Measurements from ENCODE around the gene ATXN1. TPM values are rescaled to one million over a fixed set of nuclear protein-coding genes. Genes with fewer than 3 reads are reported as not detected.

Gene ATXN1
- total RNA-seq, 2 experiments from 2014 or later = 34.1 to 36.7 TPM

- CTCF ChIA-PET = interaction anchor here (0.6 kb wide), 1 partner anchor 19 kb away, joined by 3 read pairs; no protein-coding TSS in a partner anchor
- intact Hi-C loops (cut with micrococcal nuclease) = no loop called here
- no peak overlapping the region for H3K27ac Mint-ChIP-seq
- H3K4me3 Mint-ChIP-seq = no peak overlapping the region
- H3K4me1 Mint-ChIP-seq (ENCODE audit: low read depth) = peaks cover 11% of the 10 kb centered on the region
- POLR2A ChIA-PET = no interaction called here
- H3K9me3 Mint-ChIP-seq = no peaks in the 10 kb centered on the region
- H3K27me3 Mint-ChIP-seq = no peaks in the 10 kb centered on the region
- no peak for DNase-seq
- H3K36me3 Mint-ChIP-seq = peaks cover 32% of the 10 kb centered on the region
These were observed 455.5 kb downstream of the ATXN1 start for GRCh38 chr6:16305788-16306187.

GRCh38 chr6:16305246-16305725 lies 456.0 kb downstream of the ATXN1 start:
- H3K9me3 Mint-ChIP-seq = no peaks in the 10 kb centered on the region
- DNase-seq = peak; percentile 50
- H3K27ac Mint-ChIP-seq = no peak overlapping the region
- H3K36me3 Mint-ChIP-seq = peaks cover 32% of the 10 kb centered on the region
- CTCF ChIA-PET = interaction anchor here (0.6 kb wide), 1 partner anchor 19 kb away, joined by 3 read pairs; no protein-coding TSS in a partner anchor
- H3K4me1 Mint-ChIP-seq (ENCODE audit: low read depth) = peaks cover 11% of the 10 kb centered on the region
- POLR2A ChIA-PET = no interaction called here
- H3K27me3 Mint-ChIP-seq = no peaks in the 10 kb centered on the region
- no peak overlapping the region for H3K4me3 Mint-ChIP-seq
- intact Hi-C loops (cut with micrococcal nuclease) = no loop called here

- Mint-ChIP-seq H3K27me3 (no peaks in the 10 kb centered on the region), H3K27ac (no peak overlapping the region), H3K9me3 (no peaks in the 10 kb centered on the region), H3K4me3 (no peak overlapping the region), H3K4me1 (ENCODE audit: low read depth) (peaks cover 11% of the 10 kb centered on the region), H3K36me3 (peaks cover 31% of the 10 kb centered on the region)
- intact Hi-C loops (cut with micrococcal nuclease) = no loop called here
- POLR2A ChIA-PET = no interaction called here
- no peak for DNase-seq
- CTCF ChIA-PET = no interaction called here
These were observed 458.3 kb downstream of the ATXN1 start for GRCh38 chr6:16302721-16303552.

- ChIA-PET CTCF (interaction anchor here (0.6 to 2.2 kb wide), 2 partner anchors 15 to 431 kb away, joined by 3 to 8 read pairs; no protein-coding TSS in a partner anchor), POLR2A (no interaction called here)
- DNase-seq = no peak
- H3K4me3 Mint-ChIP-seq = no peak overlapping the region
- H3K9me3 Mint-ChIP-seq = no peaks in the 10 kb centered on the region
- H3K36me3 Mint-ChIP-seq = peaks cover 27% of the 10 kb centered on the region
- H3K27ac Mint-ChIP-seq = no peak overlapping the region
- H3K4me1 Mint-ChIP-seq (ENCODE audit: low read depth) = peaks cover 10% of the 10 kb centered on the region
- no peaks in the 10 kb centered on the region for H3K27me3 Mint-ChIP-seq
- intact Hi-C loops (cut with micrococcal nuclease) = no loop called here
These were observed 459.7 kb downstream of the ATXN1 start for GRCh38 chr6:16301511-16301910.

GRCh38 chr6:16299861-16300260 lies 461.4 kb downstream of the ATXN1 start:
- H3K9me3 Mint-ChIP-seq = no peaks in the 10 kb centered on the region
- no peak overlapping the region for H3K27ac Mint-ChIP-seq
- ChIA-PET POLR2A (no interaction called here), CTCF (interaction anchor here (1.5 kb wide), 1 partner anchor 14 kb away, joined by 3 read pairs; no protein-coding TSS in a partner anchor)
- H3K4me1 Mint-ChIP-seq (ENCODE audit: low read depth) = no peaks in the 10 kb centered on the region
- H3K36me3 Mint-ChIP-seq = peaks cover 20% of the 10 kb centered on the region
- no peaks in the 10 kb centered on the region for H3K27me3 Mint-ChIP-seq
- intact Hi-C loops (cut with micrococcal nuclease) = no loop called here
- no peak overlapping the region for H3K4me3 Mint-ChIP-seq
- no peak for DNase-seq

GRCh38 chr6:16296061-16296670 lies 465.1 kb downstream of the ATXN1 start:
- Mint-ChIP-seq H3K27me3 (no peaks in the 10 kb centered on the region), H3K36me3 (peaks cover 4% of the 10 kb centered on the region), H3K4me1 (ENCODE audit: low read depth) (no peaks in the 10 kb centered on the region), H3K27ac (no peak overlapping the region), H3K4me3 (no peak overlapping the region), H3K9me3 (no peaks in the 10 kb centered on the region)
- intact Hi-C loops (cut with micrococcal nuclease) = no loop called here
- ChIA-PET POLR2A (no interaction called here), CTCF (interaction anchor here (1.1 kb wide), 1 partner anchor 21 kb away, joined by 3 read pairs; no protein-coding TSS in a partner anchor)
- DNase-seq = no peak

GRCh38 chr6:16295471-16295870 lies 465.8 kb downstream of the ATXN1 start:
- ChIA-PET POLR2A (no interaction called here), CTCF (interaction anchor here (1.1 kb wide), 1 partner anchor 22 kb away, joined by 3 read pairs; no protein-coding TSS in a partner anchor)
- no peak for DNase-seq
- no peaks in the 10 kb centered on the region for H3K27me3 Mint-ChIP-seq
- H3K9me3 Mint-ChIP-seq = no peaks in the 10 kb centered on the region
- H3K4me3 Mint-ChIP-seq = no peak overlapping the region
- peaks cover 2% of the 10 kb centered on the region for H3K36me3 Mint-ChIP-seq
- intact Hi-C loops (cut with micrococcal nuclease) = no loop called here
- H3K27ac Mint-ChIP-seq = no peak overlapping the region
- no peaks in the 10 kb centered on the region for H3K4me1 Mint-ChIP-seq (ENCODE audit: low read depth)

GRCh38 chr6:16295060-16295459 lies 466.2 kb downstream of the ATXN1 start:
- Mint-ChIP-seq H3K36me3 (peaks cover 2% of the 10 kb centered on the region), H3K4me3 (no peak overlapping the region), H3K27me3 (no peaks in the 10 kb centered on the region), H3K27ac (no peak overlapping the region), H3K9me3 (no peaks in the 10 kb centered on the region), H3K4me1 (ENCODE audit: low read depth) (no peaks in the 10 kb centered on the region)
- CTCF ChIA-PET = interaction anchor here (1.1 kb wide), 1 partner anchor 22 kb away, joined by 3 read pairs; no protein-coding TSS in a partner anchor
- DNase-seq = no peak
- POLR2A ChIA-PET = no interaction called here
- intact Hi-C loops (cut with micrococcal nuclease) = no loop called here

GRCh38 chr6:16294371-16294770 lies 466.9 kb downstream of the ATXN1 start:
- intact Hi-C loops (cut with micrococcal nuclease) = no loop called here
- Mint-ChIP-seq H3K27me3 (no peaks in the 10 kb centered on the region), H3K9me3 (no peaks in the 10 kb centered on the region), H3K4me3 (no peak overlapping the region), H3K36me3 (no peaks in the 10 kb centered on the region), H3K27ac (no peak overlapping the region), H3K4me1 (ENCODE audit: low read depth) (no peaks in the 10 kb centered on the region)
- no peak for DNase-seq
- CTCF ChIA-PET = interaction anchor here (2.3 kb wide), 1 partner anchor 38 kb away, joined by 10 read pairs; no protein-coding TSS in a partner anchor
- POLR2A ChIA-PET = no interaction called here

- ChIA-PET CTCF (interaction anchor here (2.3 kb wide), 1 partner anchor 39 kb away, joined by 10 read pairs; no protein-coding TSS in a partner anchor), POLR2A (no interaction called here)
- Mint-ChIP-seq H3K4me1 (ENCODE audit: low read depth) (no peaks in the 10 kb centered on the region), H3K36me3 (no peaks in the 10 kb centered on the region), H3K27ac (no peak overlapping the region), H3K9me3 (no peaks in the 10 kb centered on the region), H3K27me3 (no peaks in the 10 kb centered on the region), H3K4me3 (no peak overlapping the region)
- intact Hi-C loops (cut with micrococcal nuclease) = no loop called here
- DNase-seq = no peak
These were observed 468.3 kb downstream of the ATXN1 start for GRCh38 chr6:16292942-16293341.

- Mint-ChIP-seq H3K4me1 (ENCODE audit: low read depth) (no peaks in the 10 kb centered on the region), H3K27ac (no peak overlapping the region), H3K36me3 (no peaks in the 10 kb centered on the region), H3K9me3 (no peaks in the 10 kb centered on the region), H3K27me3 (no peaks in the 10 kb centered on the region), H3K4me3 (no peak overlapping the region)
- DNase-seq = no peak
- CTCF ChIA-PET = interaction anchor here (2.3 kb wide), 1 partner anchor 40 kb away, joined by 10 read pairs; no protein-coding TSS in a partner anchor
- intact Hi-C loops (cut with micrococcal nuclease) = no loop called here
- POLR2A ChIA-PET = interaction anchor here (0.6 kb wide), 1 partner anchor 21 kb away, joined by 5 read pairs; no protein-coding TSS in a partner anchor
These were observed 468.8 kb downstream of the ATXN1 start for GRCh38 chr6:16292432-16292831.

GRCh38 chr6:16291739-16292138 lies 469.5 kb downstream of the ATXN1 start:
- Mint-ChIP-seq H3K27me3 (no peaks in the 10 kb centered on the region), H3K27ac (no peak overlapping the region), H3K4me1 (ENCODE audit: low read depth) (no peaks in the 10 kb centered on the region), H3K36me3 (no peaks in the 10 kb centered on the region), H3K9me3 (no peaks in the 10 kb centered on the region), H3K4me3 (no peak overlapping the region)
- POLR2A ChIA-PET = interaction anchor here (0.6 kb wide), 1 partner anchor 22 kb away, joined by 5 read pairs; no protein-coding TSS in a partner anchor
- CTCF ChIA-PET = interaction anchor here (2.3 kb wide), 1 partner anchor 40 kb away, joined by 10 read pairs; no protein-coding TSS in a partner anchor
- intact Hi-C loops (cut with micrococcal nuclease) = no loop called here
- DNase-seq = no peak
